RKO (cell line): ENCODE data around the gene ZNF483.
A peak's percentile ranks its signal among the peaks of the same experiment; 100 is the strongest.
"Not testable (repeated sequence)": the region's sequence is repeated elsewhere in the genome, so short reads cannot be mapped to it uniquely, and the experiment has no call there.

Experiments
- DNase-seq: peaks from one replicate; pipeline ENCODE4 v3.0.0-alpha.2; 2016; ENCODE audit warnings: low spot score

Gene ZNF483

DNA sequence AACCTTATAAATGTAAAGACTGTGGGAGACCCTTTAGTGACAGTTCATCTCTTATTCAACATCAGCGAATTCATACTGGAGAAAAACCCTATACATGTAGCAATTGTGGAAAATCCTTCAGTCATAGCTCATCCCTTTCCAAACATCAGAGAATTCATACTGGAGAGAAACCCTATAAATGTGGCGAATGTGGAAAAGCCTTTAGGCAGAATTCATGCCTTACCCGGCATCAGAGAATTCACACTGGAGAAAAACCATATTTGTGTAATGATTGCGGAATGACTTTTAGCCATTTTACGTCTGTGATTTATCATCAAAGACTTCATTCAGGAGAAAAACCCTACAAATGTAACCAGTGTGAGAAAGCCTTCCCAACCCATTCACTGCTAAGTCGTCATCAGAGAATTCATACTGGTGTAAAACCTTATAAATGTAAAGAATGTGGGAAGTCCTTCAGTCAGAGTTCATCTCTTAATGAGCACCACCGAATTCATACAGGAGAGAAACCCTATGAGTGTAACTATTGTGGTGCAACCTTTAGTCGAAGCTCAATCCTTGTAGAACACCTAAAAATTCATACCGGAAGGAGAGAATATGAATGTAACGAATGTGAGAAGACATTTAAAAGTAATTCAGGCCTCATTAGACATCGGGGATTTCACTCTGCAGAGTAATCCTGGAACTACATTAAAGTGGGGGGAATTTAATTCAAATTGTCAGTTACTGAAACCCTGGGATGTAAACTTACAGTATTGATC is 17.7 kb downstream of the ZNF483 start:
- DNase-seq: no peak

DNA sequence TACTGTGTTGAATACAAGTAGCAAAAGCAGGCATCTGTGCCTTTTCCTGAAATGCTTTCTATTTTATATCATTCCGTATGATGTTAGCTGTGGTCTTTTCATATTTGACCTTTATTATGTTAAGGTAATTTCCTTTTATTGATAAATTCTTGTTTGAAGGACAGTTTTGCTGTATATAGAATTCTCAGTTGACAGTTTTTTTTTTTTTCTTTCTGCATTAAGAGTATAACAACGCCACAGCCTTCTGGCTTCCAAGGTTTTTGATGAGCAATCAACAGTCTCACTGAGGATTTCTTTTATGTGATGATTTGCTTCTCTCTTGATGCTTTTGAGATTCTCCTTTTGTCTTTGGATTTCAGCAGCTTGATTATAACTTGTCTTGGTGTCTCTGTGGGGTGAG is 23.6 kb downstream of the ZNF483 start:
- DNase-seq: no peak

DNA sequence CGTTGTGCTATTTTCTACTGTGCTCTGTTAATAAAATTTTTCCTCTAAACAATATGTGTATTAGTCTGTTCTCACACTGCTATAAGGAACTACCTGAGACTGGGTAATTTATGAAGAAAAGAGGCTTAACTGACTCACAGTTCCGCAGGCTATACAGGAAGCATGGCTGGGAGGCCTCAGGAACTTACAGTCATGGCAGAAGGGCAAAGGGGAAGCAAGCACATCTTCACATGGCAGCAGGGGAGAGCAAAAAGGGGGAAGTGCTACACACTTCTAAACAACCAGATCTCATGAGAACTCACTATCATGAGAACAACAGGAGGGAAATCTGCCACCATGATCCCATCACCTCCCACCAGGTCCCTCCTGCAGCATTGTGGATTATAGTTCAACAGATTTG is 30.4 kb downstream of the ZNF483 start:
- not testable (repeated sequence) for DNase-seq

DNA sequence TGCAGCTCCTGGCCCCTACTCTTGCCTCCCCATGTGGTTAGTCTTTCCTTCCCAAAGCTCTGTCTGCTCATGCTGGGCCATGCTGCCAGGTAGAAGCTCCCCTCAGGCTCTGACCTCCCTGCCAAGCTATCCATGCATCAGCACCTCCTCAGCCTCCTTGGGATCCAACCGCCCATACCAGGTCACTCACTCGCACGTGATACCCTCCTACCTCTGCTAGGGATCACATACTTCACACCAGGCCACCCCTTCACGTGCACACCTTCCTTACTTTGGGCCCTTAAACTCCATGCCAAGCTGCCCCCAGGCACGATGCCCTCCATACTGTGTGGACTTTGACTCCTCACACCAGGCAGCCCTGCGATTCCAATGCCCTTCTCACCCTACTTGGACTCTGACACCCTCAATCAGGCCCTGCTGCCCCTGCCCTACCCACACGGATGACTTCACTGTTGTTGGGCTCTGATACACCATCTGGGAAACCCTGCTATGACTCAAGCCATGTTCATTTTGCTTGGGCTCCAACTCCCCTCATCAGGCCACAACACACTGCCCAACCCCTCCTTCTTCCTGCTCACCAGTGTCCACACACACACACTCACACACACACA is 34.1 kb downstream of the ZNF483 start:
- DNase-seq: peak; percentile 81

- peak; percentile 23 for DNase-seq
Observed at GRCh38 chr9:111561165-111561719, 36.3 kb downstream of the ZNF483 start.

DNA sequence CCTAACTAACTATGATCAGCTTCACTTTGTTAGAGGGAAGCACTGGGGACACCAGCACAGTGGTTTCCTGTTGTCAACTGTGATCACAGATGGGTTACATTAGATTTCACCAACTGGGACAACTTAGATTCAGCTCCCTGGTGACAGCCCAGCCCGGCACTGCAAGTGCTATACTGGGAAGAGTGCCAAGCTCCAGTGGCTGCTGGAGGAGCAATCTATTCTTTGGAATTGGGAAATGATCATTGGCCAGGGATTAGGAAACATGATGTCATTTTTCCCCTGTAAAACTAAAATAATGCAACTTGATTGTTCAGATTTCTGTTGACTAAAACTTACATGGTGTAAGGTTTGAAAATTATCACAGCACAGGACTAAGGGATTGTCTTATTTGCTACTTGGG is 41.3 kb downstream of the ZNF483 start:
- no peak for DNase-seq

- not testable (repeated sequence) for DNase-seq
Observed at GRCh38 chr9:111568127-111568526, 43.1 kb downstream of the ZNF483 start.

GRCh38 chr9:111572950-111573604 is 48.1 kb downstream of the ZNF483 start:
- no peak for DNase-seq

DNA sequence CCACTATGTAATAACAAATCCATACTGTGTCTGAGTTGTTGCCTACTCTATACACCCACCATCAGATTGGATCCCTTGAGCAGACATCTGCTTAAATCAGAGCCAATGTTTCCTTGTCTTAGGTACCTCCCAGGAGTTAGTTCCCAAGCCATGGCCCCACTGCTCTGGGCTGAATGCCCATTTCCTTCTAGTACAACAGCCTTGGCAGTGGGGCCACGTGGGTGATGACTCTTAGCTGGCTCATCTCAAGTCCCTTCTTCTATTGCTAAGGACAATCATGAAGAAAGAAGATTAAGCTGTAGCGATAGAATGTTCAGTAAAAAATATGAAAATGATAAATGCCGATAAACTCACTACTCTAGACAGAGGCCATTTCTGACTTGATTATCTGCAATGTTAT is 57.9 kb downstream of the ZNF483 start:
- peak; percentile 75 for DNase-seq

- DNase-seq: no peak
Observed at GRCh38 chr9:111586378-111586777, 61.4 kb downstream of the ZNF483 start.

DNA sequence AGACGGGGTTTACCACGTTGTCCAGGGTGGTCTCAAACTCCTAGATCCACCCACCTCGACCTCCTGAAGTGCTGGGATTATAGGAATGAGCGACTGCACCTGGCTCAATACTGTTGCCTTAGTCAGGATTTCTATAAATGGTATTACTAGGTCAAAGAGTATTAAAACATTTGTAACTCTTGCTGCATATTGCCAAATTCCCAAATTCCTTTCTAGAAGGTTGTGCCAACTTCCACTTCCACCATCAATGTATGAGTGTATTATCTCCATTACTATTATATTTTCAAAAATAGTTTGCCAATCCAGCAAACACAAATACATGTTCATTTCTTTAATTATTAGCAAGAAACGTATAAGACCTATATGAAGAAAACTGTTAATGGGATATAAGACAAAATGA is 63.9 kb downstream of the ZNF483 start:
- DNase-seq: no peak

- peak; percentile 84 for DNase-seq
Observed at GRCh38 chr9:111597852-111598732, 73.1 kb downstream of the ZNF483 start.

DNA sequence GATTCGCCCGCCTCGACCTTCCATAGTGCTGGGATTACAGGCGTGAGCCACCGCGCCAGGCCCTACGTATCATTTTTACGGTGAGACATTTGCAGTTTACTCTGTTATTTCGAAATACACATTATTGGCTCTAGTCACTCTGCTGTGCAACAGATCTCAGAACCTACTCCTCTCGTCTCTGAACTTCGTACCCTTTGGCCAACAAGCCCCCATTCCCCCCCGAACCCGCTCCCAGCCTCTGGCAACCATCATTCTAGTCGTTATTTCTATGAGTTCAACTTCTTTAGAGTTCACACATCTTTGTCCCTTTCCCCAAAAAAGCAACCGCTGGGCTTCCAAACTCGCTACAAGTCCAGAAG is 73.7 kb downstream of the ZNF483 start:
- DNase-seq: peak; percentile 67

GRCh38 chr9:111599092-111599954 is 74.3 kb downstream of the ZNF483 start, which contains the start of gene PTGR1:
Gene PTGR1 (minus strand): TSS chr9:111599647. CDS start chr9:111597422, 2,225 bp downstream.
- DNase-seq: peak; percentile 97

- DNase-seq: no peak
Observed at GRCh38 chr9:111599955-111600343, 75.0 kb downstream of the ZNF483 start.

DNA sequence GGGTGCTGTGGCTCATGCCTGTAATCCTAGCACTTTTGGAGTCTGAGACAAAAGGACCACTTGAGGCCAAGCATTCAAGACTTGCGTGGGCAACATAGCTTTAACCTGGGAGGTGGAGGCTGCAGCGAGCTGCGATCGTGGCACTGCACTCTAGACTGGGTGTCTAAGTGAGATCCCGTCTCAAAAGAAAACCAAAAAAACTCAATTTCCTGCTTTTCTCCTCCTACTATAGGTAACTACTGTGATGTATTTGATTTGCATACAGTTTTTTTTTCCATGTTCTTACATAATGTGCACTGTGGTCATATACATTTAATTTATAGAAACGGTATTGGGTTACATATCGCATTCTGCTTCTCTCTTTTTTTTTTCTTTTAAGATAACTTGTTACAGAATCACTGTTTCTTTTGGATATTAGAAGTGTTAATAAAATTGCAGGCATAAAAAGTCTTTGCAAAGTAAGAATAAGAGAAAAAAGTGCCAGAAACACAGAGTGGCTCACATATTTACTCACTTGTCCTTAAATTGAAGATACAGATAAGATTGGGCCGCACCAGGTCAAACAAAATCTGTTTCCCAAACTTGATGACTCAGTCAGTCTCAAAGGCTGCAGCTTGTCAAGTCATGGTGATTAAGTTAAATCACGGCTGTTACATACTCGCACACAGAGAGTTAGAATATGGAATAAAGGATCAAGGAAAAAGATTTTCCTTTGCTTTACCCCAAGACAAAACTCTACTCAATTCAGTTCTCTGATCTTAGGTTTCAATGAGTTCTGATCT is 76.4 kb downstream of the ZNF483 start:
- peak; percentile 46 for DNase-seq

GRCh38 chr9:111603041-111603440 is 78.1 kb downstream of the ZNF483 start:
- DNase-seq: no peak

- DNase-seq: no peak
Observed at GRCh38 chr9:111604054-111604615, 79.2 kb downstream of the ZNF483 start.

DNA sequence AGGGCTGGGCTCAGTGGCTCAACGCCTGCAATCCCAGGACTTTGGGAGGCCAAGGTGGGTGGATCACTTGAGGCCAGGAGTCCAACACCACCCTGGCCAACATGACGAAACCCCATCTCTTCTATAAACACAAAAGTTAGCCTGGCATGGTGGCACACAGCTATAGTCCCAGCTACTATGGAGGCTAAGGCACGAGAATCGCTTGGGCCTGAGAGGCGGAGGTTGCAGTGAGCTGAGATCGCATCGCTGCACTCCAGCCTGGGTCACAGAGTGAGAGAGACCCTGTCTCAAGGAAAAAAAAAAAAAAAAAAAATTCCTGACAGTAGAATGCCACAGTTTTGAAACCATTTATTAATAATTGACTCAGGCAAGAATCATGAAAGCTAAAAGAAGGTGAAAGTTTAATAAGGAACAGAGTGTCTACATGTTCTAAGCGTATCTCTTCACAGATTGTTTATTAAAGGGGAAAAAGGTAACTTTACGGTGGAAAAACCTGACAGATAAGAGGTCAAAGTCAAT is 80.1 kb downstream of the ZNF483 start:
- no peak for DNase-seq

DNA sequence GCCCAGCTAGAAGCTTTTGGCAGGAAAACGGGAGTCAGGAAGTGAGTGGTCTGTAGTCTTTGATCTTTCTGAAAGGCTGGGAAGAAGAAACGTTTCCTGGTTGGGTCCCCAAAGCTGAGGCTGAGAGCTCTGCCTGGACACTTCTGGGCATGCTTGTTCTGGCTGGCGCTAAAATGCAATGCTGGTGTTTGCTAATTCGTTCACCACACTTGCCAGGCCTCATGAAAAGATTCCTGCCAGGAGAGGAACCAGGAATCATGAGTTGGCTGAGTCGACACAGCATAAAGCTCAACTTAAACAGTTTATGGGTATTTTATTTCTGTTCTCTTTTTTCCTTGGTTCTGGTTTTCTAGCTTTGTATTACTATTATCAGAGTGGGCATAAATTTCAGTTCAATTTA is 85.2 kb downstream of the ZNF483 start:
- no peak for DNase-seq
